OCI-LY7 (cell line): Measurements from ENCODE around the gene CRYBB2. TPM values are rescaled to one million over a fixed set of nuclear protein-coding genes. Genes with fewer than 3 reads are reported as not detected.
"Not testable (repeated sequence)": the region's sequence is repeated elsewhere in the genome, so short reads cannot be mapped to it uniquely, and the experiment has no call there.

Experiments
- BruUV-seq: library from RNA; stranded (reverse); fragments of 400-500 nt; replicated peaks from 2 replicates; lab custom pipeline; 2021; lab: Mats Ljungman, UMichigan
- CTCF ChIA-PET: fragments of 300-600 bp; sonication (Branson Sonifier 250); formaldehyde crosslinking; loops from one replicate; lab custom pipeline; 2022; ENCODE audit warnings: antibody characterized with exemption; ENCODE audit not compliant: unreplicated experiment; lab: Charles Lee
- POLR2A ChIA-PET: fragments of 300-600 bp; sonication (Branson Sonifier 250); formaldehyde crosslinking; loops from one replicate; lab custom pipeline; 2022; ENCODE audit warnings: antibody characterized with exemption; lab: Charles Lee
- DNase-seq: peaks from one replicate; pipeline ENCODE4 v3.0.0-alpha.2; 2015; ENCODE audit warnings: low spot score
- H2AFZ ChIP-seq: fragments of 200-600 bp; sonication (generic), shearing (Covaris generic); 2 replicates; pipeline ENCODE4 v1.6.1; 2014; ENCODE audit warnings: mild to moderate bottlenecking, antibody characterized with exemption, low read length, moderate library complexity
- H3K27ac ChIP-seq: fragments of 200-600 bp; sonication (generic); 2 replicates; pipeline ENCODE4 v1.5.1; 2014; ENCODE audit warnings: mixed run types, low read depth, mild to moderate bottlenecking, moderate library complexity, low read length, inconsistent platforms; ENCODE audit not compliant: poor library complexity, severe bottlenecking
- H3K36me3 ChIP-seq: fragments of 200-600 bp; sonication (generic); 2 replicates; pipeline ENCODE4 v1.6.1; 2014; ENCODE audit warnings: mild to moderate bottlenecking, antibody characterized with exemption, low read length, moderate library complexity, mixed read lengths; ENCODE audit not compliant: insufficient read depth
- H3K4me1 ChIP-seq: fragments of 200-600 bp; sonication (generic); 2 replicates; pipeline ENCODE4 v1.5.1; 2014; ENCODE audit warnings: mild to moderate bottlenecking, low read length; ENCODE audit not compliant: insufficient read depth, poor library complexity, severe bottlenecking
- H3K4me2 ChIP-seq: fragments of 200-600 bp; sonication (generic); 2 replicates; pipeline ENCODE4 v1.6.1; 2014; ENCODE audit warnings: mild to moderate bottlenecking, low read length
- H3K4me3 ChIP-seq: fragments of 200-600 bp; sonication (generic); 2 replicates; pipeline ENCODE4 v1.5.1; 2014; ENCODE audit warnings: mild to moderate bottlenecking, low read depth, low read length; ENCODE audit not compliant: poor library complexity, severe bottlenecking
- H3K79me2 ChIP-seq: fragments of 200-600 bp; sonication (generic); 2 replicates; pipeline ENCODE4 v1.6.1; 2016; ENCODE audit warnings: low read depth, mild to moderate bottlenecking, low read length, moderate library complexity, mixed read lengths; ENCODE audit not compliant: insufficient read depth
- H3K9me2 ChIP-seq: fragments of 200-600 bp; sonication (generic); 2 replicates; pipeline ENCODE4 v1.6.1; 2016; ENCODE audit warnings: mild to moderate bottlenecking, low read length, mixed read lengths; ENCODE audit not compliant: insufficient read depth
- H3K9me3 ChIP-seq: fragments of 200-600 bp; sonication (generic); 2 replicates; pipeline ENCODE4 v1.6.1; 2014; ENCODE audit warnings: mild to moderate bottlenecking, mixed run types, low read length, mixed read lengths
- H4K20me1 ChIP-seq: fragments of 200-600 bp; sonication (generic); 2 replicates; pipeline ENCODE4 v1.6.1; 2014; ENCODE audit warnings: mild to moderate bottlenecking, antibody characterized with exemption, low read length, moderate library complexity, mixed read lengths; ENCODE audit not compliant: insufficient read depth
- CTCF ChIP-seq: fragments of 200-600 bp; sonication (generic); conservative IDR thresholded peaks from 2 replicates; pipeline ENCODE4 v1.5.1; 2014; ENCODE audit warnings: mild to moderate bottlenecking, antibody characterized with exemption, low read length, moderate library complexity, mixed read lengths
- EZH2phosphoT487 ChIP-seq: fragments of 200-600 bp; sonication (generic); IDR thresholded peaks from 2 replicates; pipeline ENCODE4 v1.6.1; 2018; ENCODE audit warnings: low read depth, borderline replicate concordance, mild to moderate bottlenecking, mixed run types, antibody characterized with exemption, low read length, moderate library complexity, mixed read lengths
- intact Hi-C: fragments of 100-400 bp; cut with micrococcal nuclease; formaldehyde crosslinking; loops from one replicate; pipeline ENCODE4 v1.10.0; 2022; ENCODE audit not compliant: unreplicated experiment
- total RNA-seq, 2 experiments: library from RNA; depleted of rRNA in 1 of 2; stranded (reverse); fragments of >200 nt in 1 of 2; shearing (Covaris generic) in 1 of 2; gene quantifications; 2 replicates each; pipeline ENCODE4 v1.2.3, GENCODE V29; 2014 to 2022

The CRYBB2 gene
- total RNA-seq, 2 experiments from 2014 or later: not detected

DNA sequence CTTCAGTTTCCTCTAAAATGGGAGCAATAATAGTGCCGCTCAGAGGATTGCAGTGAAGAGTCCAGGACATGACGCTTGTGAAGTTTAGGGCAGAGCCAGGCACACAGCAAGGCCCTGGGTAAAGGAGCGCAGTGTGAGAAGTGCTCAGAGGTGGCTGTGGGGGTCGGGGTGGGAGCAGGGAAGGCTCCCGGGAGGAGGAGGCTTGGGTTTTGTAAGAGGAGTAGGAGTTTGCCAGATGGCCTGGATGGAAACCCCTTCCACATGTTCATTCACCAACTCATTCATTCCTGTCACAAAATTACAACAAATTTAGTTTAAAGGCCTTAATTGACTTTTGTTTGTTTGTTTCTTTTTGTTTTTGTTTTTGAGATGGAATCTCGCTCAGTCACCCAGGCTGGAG lies 17.0 kb downstream of the CRYBB2 start:
- Histone ChIP-seq H3K36me3 (no peaks in the 10 kb centered on the region), H2AFZ (no peak overlapping the region), H3K4me3 (no peak overlapping the region), H3K4me2 (no peak overlapping the region), H4K20me1 (no peaks in the 10 kb centered on the region), H3K27ac (no peak overlapping the region), H3K9me3 (no peaks in the 10 kb centered on the region), H3K79me2 (no peaks in the 10 kb centered on the region), H3K4me1 (no peaks in the 10 kb centered on the region), H3K9me2 (no peaks in the 10 kb centered on the region)
- ChIA-PET POLR2A (no interaction called here), CTCF (no interaction called here)
- DNase-seq: no peak
- BruUV-seq: no TSS peak
- TF ChIP-seq EZH2phosphoT487 (no peak), CTCF (no peak)
- intact Hi-C loops: loop anchor here (1.0 kb wide), 1 partner anchor 98 kb away; no protein-coding TSS in a partner anchor

GRCh38 chr22:25237503-25237902 lies 18.1 kb downstream of the CRYBB2 start:
- no TSS peak for BruUV-seq
- no peak for TF ChIP-seq EZH2phosphoT487
- TF ChIP-seq CTCF: no peak
- H4K20me1 ChIP-seq: no peaks in the 10 kb centered on the region
- no peak overlapping the region for H2AFZ ChIP-seq
- no peaks in the 10 kb centered on the region for H3K4me1 ChIP-seq
- no peaks in the 10 kb centered on the region for H3K9me3 ChIP-seq
- no peaks in the 10 kb centered on the region for H3K79me2 ChIP-seq
- no peak overlapping the region for H3K4me3 ChIP-seq
- H3K36me3 ChIP-seq: no peaks in the 10 kb centered on the region
- POLR2A ChIA-PET: no interaction called here
- intact Hi-C loops: no loop called here
- no peak for DNase-seq
- no peak overlapping the region for H3K27ac ChIP-seq
- H3K4me2 ChIP-seq: no peak overlapping the region
- CTCF ChIA-PET: no interaction called here
- H3K9me2 ChIP-seq: no peaks in the 10 kb centered on the region

DNA sequence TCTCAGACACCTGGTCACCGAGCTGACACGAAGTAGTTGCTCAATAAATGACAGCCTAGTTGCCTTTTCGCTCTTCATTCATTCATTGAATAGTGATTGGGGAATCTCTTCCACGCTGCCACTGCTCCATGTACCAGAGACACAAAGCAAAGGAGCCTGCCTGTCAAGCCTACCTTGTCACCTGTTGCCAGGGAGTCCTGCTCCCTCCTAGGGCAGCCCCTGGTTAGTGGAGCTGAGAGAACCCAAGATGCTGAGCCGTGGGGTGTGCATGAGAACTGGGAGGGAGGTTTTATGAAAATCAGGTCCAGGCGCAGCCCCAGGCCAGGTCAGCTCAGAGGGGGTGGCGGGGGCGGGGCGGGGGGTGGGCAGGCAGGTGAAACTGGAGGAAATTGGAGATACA lies 18.6 kb downstream of the CRYBB2 start:
- H3K9me3 ChIP-seq, H3K4me2 ChIP-seq, BruUV-seq, CTCF ChIA-PET, DNase-seq, H3K36me3 ChIP-seq, H3K4me3 ChIP-seq, H3K4me1 ChIP-seq, H3K79me2 ChIP-seq, H2AFZ ChIP-seq, H3K27ac ChIP-seq, intact Hi-C loops, POLR2A ChIA-PET, H4K20me1 ChIP-seq, H3K9me2 ChIP-seq: not testable (repeated sequence)

- intact Hi-C loops, H3K4me2 ChIP-seq, H3K9me2 ChIP-seq, H3K27ac ChIP-seq, H3K79me2 ChIP-seq, BruUV-seq, H3K4me1 ChIP-seq, H3K4me3 ChIP-seq, H4K20me1 ChIP-seq, H3K36me3 ChIP-seq, DNase-seq, H3K9me3 ChIP-seq, H2AFZ ChIP-seq, CTCF ChIA-PET: not testable (repeated sequence)
- POLR2A ChIA-PET: interaction anchor here (0.8 kb wide), 1 partner anchor 91 kb away, joined by 3 read pairs; no protein-coding TSS in a partner anchor
These were observed 35.7 kb downstream of the CRYBB2 start for GRCh38 chr22:25255169-25255568.

- H3K79me2 ChIP-seq, H3K9me2 ChIP-seq, intact Hi-C loops, H3K9me3 ChIP-seq, H3K4me1 ChIP-seq, H3K27ac ChIP-seq, CTCF ChIA-PET, BruUV-seq, POLR2A ChIA-PET, H4K20me1 ChIP-seq, H3K4me2 ChIP-seq, H3K4me3 ChIP-seq, DNase-seq, H3K36me3 ChIP-seq, H2AFZ ChIP-seq: not testable (repeated sequence)
These were observed 48.1 kb downstream of the CRYBB2 start for GRCh38 chr22:25267567-25267966.
